HL-60/S4 treated with retinoic acid at 250 ng/mL for 4 days and 3 days (cell line): ENCODE results near the gene IL27RA.

ENCODE experiments used
- in situ Hi-C: fragments of 300-500 bp; cut with MboI; formaldehyde crosslinking; loops from 2 replicates; pipeline ENCODE4 v1.7.0; 2022; ENCODE audit warnings: low sequenced_read_pairs

Gene IL27RA

DNA sequence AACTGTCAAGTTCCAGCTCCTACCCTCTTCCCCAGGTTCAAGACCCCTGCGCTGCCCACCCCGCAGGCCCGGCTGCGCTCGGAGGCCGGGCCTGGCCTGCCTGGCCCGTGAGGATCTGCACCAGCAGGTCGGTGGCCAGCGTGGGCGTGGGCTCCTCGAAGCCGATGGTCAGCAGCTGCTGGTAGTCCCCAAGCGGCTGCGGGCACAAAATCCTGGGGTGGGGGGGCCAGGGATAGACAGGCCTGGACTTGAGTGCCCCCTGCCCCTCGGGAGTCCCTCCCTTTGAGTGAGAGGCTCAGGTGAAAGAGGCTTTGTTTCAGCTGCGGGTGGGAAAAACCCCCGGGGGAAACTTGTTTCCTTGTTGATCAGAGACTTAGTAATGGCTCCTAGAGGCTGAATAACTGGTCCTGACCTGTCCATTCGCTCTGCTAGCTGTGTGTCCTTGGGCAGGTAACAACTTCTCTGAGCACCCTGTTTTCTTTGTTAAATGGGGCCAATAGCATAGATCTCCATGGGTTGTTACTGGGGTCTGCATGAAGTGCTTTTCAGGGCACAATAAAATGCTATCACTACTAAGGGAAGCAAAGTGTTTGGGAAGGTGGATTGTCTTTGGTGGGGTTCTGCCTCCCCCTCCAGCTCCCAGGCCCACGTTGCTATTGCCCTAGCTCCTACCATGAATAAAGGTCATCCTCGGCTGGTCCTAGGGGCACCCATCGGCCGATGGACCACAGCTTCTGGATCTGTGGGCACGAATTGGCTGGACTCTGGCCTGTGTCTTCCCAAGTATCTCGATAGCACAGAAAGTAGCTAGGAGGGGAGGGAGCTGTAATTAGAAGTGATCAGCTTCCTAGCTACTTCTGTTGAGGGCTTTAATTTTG is 50.5 kb downstream of the IL27RA start:
- in situ Hi-C loops: no loop called here

DNA sequence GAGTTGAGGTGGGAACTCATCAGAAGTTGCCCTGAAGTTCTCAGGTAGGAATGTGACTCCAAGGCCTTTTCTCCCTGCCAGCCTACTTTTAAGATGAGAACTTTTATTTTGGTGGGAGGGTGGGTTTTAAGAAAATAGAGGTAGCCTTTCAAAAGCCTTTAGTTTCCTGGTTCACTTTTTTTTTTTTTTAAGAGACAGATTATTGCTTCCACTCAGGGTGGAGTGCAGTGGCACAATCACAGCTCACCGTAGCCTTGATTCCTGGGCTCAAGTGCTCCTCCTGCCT is 51.1 kb downstream of the IL27RA start:
- in situ Hi-C loops: no loop called here

DNA sequence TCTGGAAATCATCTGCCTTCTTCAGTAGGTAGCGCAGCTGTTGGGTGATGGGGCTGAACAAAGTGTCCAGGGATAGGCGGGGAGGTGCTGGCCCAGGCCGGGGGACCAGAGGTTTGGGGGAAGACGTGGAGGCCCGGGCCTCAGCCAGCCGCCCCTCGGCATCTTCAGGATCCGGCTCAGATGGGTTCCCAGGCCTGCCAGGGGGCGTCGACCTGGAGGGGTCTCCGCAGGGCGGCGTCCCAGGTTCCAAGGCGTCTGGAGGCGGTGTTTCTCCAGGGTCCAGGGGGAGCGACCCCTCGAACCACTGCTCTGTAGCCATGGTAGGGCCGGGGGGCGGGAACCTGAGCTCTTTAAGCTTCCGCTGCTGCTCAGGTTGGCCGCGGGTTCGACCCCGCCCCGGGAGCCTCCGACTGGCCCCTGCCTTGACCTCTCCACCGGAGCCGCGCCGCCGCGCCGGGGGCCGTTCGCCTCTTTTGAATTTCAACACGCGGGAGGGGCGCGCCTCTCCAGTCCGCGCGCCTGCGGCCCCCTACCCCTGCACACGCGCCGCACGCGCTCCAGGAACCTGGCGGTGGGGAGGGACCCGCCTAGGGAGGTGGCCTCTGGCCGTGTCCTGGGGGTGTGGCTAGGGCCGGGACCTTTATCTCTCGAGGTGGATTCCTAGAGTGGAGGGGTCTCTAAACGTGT is 53.9 kb downstream of the IL27RA start, which contains the start of gene C19orf67:
Gene C19orf67 (minus strand): TSS at position 475 of the 687 bp plus-strand sequence. CDS start 156 bp downstream, at position 319.
- in situ Hi-C loops: no loop called here

DNA sequence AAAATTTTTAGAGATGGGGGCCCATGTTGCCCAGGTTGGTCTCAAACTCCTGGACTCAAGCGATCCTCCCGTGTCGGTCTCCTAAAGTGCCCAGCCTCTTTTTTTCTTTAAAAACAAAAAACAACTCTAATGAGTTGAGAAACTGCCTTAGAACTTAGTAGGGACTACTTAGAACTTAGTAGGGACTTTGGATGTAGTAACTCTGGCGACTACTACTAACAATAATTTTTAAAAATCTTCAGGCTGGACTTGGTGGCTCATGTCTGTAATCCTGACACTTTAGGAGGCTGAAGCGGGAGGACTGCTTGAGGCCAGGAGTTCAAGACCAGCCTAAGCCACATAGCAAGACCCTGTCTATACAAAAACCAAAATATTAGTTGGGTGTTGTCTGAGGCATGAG is 54.5 kb downstream of the IL27RA start:
- in situ Hi-C loops: no loop called here

DNA sequence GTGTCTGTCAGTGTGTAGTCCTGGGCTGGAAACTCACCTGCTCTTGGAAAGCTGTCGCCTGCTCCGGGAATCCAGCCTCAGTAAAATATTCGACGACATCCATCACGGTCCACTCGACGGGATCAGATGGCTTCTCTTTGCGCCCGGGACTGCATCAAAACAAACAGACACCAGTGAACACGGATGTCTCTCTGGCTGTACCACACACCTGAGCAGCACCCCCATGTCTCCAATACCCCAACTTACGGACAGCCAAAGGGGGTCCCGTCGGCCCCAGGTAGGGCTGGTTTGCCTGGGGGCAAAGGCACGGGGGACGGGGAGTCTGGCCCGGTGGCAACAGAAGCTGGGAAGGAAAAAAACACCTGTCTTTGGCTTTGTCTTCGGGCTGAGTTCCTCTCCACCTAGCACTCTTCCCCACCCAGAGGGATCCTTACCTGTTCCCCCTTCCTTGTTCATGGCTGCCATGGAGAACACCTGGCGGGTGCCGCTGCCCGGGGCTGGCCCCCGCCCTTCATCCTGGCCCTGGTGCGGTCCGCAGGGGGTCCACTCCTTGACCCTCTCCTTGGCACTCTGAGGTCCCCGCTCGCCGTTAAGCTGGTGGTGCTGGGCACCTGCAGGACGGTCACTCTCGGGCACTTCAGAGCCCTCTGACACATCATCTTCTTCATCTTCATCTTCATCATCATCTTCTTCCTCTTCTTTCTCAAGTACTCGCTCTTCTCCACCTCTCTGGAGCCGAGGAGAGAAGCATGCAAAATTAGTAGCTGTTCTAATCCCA is 57.3 kb downstream of the IL27RA start:
- in situ Hi-C loops: no loop called here

DNA sequence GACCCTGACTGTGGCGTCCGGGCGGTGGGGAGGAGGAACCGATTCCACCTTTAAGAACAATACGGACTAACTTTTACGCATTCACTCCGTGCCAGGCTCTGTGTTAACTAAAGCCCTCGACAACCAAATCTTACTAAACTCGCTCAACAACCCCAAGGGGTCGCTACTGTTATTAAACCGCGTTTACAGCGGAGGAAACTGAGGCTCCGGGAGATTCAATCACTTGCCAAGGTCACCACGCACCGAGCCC is 57.8 kb downstream of the IL27RA start:
- in situ Hi-C loops: no loop called here

DNA sequence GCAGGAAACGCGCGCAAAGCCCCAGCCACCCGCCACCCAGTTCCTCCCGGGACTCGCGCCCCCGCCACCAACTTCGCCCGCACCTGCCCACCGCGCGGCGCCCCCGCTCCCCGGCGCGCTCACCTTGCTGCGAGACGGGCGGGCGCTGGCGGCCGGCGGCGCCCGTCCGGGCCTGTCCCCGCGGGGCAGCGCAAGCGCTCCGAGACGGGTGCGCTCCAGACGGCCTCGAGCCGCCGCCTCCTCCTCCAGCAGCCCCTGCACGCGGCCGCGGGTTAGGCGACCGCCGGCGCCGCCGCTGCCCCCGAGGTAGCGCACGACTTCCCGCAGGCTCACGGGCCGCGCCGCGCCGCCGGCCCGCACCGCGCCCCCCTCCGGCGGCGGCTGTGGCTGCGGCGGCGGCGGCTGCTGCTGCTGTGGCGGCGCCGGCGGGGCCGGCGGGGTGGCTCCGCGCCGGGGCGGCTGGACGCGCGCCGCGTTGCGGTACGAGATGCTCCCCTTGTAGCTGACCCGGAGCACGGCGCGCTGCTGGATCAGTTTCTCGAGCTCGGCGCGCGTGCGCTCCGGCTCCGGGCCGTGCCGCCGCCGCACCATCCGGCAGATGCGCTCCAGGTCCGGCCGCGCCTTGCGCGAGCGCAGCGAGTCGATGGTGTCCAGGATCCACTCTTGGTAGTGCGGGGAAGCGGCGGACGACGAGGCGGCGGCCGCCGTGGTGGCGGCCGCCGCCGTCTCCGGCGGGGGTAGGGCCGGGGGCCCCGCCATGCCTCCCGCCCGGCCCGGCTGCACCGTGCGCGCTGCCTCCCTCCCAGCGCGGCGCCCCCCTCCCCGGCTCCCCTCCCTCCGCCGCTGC is 58.3 kb downstream of the IL27RA start:
- in situ Hi-C loops: no loop called here

DNA sequence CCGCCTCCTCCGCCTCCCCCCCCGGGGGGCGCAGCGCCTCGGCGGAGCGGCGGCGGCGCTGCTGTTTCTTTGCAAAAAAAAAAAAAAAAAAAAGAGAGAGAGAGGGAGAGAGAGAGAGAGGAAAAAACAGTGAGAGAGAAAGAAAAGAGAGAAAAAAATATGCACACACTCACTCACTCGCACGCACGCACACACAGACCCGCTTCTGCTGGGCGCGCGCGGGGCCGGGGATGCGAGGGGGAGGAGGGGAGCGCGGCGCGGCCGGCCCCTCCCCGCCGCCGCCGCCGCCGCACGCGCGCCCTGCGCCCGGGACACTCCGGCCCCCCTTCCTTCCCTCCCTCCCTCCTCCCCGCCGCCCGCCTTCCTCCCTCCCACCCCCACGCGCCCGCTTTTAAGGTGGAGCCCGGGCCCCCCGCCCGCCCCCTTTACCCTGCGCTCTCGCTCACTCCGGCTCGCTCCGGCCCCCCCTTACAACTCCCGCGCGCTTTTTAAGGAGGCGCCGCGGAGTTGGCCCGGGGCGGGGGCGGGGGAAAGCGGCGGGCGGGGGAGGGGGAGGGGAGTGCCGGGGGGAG is 59.0 kb downstream of the IL27RA start, which contains the start of gene SAMD1:
Gene SAMD1 (minus strand): TSS at position 243 of the 572 bp plus-strand sequence.
- in situ Hi-C loops: no loop called here

DNA sequence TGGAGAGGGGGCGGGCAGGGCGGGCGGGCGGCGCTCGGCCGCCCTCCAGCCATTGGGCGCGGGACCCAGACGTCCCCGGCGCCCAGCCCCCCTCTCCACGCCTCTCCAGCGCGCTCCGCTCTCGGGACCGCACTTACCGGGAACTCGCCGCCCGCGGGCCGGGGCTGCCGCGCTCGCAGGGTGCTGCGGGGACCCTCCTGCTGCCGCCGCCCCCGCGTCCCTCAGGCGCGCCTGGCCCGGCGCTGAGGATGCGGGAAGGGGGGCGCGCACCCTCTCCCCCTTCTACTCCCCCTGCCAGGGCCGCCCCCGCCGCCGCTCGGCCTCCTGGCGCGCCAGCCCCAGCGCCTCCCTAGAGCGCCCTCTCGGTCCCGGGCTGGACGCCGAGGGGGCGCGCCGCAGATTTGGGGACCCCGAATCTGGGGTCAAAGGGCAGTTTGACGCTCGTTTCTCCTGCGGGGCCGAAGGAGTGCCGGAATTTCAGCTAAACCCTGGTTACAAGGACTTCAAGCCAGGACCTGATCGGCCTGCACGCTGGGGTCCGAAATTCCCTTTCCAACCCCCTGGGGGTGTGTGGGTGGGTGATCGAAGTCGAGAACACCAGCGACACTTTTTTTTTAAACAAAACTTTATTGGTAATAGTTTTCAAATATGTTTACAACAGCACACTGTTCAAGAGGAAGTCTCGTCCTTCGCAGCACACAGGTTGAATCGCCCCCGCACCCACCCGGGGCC is 59.7 kb downstream of the IL27RA start:
- in situ Hi-C loops: no loop called here

DNA sequence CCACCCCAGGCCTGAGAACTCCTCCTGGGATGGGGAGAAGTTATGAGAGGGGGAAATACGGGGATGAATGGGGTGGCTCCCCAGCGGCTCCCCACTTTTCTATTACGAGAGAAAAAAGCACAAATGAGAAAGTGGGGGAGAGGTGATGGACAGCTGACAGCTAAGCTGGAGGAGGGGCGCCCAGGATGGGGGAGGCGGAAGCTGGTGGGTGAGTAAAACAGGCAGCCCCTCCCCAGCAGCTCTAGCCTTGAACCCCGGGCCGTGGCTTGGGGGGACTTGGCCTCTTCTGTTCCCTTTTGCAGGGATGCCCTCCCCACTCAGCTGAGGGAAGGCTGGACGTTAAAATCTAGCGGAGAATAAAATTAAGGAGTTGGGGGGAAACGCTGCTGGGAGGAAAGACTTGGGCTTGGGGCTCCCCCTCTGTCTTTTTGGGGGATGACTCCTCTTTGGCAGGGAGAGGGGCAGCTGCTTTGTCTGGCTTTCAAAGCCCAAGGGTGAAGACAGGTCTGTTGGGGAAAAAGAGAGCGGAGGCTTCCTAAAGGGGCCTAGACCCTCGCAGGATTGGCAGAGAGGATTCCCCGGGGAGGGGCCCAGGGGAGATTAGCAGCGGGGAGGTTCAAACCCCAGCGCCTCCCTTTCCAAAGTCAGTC is 60.4 kb downstream of the IL27RA start:
- in situ Hi-C loops: no loop called here

DNA sequence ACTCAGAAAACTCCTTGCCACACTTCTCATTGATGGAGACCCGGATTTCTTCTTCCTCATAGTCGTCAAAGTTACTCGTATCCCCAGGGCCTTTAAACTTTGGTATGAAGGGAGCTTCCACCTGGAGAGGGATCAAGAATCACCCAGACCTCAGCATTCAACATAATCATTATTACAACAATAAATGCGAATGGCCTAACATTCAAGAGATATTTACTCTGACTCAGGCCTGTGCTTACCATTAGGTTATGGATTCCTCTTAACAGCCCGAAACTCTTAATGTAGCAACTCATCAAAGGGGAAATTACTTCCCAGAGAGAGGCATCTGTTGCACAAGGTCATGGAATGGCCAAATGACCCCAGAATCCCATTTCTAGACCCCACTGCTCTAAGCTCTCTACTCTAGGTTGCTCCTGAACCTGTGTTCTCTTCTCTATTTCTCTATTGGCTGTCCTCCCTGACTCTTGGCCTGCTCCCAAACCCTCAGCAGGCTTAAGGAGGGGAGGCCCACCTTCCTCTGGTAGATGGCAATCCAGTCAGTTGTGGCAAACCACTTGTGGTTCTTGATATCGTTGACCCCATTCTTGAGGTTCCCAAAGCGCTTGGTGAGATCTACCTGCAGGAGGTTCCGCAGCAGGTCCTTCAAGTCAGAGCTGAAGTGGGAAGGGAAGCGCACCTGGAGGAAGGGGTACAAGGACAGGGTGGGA is 61.7 kb downstream of the IL27RA start:
- in situ Hi-C loops: no loop called here

DNA sequence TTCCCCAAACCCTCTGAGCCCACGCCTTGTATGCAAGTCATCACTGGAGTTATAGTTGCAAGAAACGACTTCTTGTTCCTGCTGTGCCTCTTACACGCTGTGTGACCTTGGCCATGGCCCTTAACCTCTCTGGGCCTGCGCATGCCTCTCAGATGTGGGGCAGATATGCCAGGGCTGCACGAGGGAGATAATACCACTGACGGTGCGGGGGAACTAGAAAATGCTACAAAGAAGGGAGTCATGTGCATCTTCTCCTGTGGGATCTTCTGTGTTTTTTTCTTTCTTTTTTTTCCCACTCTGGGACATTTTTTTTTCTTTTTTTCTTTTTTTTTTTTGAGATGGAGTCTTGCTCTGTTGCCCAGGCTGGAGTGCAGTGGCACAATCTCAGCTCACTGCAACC is 63.3 kb downstream of the IL27RA start:
- in situ Hi-C loops: no loop called here

DNA sequence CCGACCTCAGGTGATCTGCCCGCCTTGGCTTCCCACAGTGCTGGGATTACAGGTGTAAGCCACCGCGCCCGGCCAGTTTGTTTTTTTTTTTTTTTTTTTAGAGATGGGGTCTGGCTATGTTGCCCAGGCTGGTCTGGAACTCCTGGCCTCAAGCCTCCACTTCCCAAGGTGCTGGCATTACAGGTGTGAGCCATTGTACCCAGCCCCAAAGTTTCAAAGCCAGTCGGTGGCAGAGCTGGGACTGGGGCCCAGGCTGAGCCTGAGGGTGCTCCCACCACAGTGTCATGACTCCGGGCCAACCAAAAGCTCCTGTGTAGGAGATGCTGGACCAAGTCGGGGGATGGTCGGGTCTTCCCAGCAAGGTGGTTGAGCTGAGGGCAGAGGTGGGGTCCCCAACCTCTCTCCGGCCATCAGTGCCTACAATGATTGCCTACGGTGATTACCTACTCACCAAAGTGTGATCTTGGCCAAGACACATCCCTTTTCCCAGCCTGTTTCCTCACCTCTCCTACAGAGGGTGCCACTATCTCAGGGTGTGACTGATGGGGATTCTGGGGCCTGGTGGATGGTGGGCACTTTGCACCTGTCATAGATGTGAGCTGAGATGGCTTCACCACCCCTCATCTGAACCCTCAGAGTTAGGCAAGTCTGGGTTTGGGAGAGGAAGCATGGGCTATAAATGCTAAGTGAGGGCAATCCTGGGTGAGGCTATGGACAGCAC is 64.9 kb downstream of the IL27RA start:
- in situ Hi-C loops: no loop called here

DNA sequence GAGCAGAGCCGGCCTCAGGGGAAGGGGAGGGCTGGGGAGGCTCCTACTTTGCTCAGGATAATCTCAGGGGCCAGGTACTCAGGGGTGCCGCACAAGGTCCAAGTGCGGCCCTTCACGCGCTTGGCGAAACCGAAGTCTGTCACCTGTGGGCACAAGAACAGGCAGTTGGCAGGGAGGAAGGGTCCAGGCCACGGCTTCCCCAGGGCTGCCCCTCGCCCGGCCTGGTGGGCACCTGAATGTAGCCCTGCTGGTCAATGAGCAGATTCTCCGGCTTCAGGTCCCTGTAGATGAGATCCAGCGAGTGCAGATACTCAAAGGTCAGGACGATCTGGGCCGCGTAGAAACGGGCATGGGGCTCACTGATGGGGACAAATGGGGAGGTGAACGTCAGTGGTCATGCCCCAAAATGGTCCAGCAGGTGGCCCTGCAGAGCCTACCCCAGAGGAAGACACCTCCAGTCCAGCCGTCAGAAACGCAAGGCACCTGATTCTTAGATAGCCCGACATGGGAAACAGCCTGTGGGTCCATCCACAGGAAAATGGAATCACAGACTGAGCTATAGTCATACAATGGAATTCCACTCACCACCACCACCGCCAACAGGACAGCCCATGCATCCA is 66.1 kb downstream of the IL27RA start:
- in situ Hi-C loops: no loop called here

DNA sequence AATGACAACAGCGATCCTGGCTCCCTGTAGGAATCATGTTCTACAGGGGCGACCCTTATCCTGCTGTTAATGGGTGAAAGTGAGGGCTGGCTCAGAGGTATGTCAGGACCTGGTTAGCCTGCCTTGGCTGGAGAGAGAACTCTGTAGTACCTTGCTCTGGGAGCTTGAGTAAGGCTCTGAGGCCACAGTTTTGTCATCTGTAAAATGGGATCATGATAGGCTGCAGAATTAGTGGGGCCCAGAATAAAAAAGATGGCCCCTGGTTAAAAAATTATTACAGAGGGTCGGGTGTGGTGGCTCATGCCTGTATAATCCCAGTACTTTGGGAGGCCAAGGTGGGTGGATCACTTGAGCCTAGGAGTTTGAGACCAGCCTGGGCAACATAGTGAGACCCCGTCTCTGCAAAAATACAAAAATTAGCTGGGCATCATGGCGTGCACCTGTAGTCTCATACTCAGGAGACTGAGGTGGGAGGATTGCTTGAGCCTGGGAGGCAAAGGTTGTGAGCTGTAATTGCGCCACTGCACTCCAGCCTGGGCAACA is 69.5 kb downstream of the IL27RA start:
- in situ Hi-C loops: no loop called here

DNA sequence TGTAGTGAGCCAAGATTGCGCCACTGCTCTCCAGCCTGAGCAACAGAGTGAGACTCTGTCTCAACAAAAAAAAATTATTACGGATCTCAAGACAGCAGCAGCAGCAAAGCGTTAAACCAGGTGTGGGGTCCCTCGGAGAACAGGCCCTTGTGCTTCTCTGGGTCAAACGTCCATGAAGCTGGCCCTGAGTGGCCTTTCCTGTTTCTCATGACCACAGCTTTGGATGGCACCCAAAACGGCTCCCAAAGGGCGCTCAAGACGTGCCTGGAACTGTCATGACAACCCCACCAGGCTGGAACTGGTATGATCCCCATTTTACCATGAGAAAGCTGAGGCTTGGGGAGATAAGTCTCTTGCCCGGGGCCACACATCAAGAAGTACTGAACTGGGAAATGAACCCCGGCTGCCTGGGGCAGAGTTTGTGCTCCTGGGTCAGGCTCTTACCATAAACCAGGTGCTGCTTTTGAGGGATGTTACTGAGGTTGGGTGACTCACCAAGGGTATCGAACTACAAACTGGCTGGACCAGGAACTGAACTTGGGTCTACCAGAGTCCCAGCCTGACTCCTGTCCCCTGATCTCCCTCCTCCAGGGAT is 70.6 kb downstream of the IL27RA start:
- in situ Hi-C loops: no loop called here

DNA sequence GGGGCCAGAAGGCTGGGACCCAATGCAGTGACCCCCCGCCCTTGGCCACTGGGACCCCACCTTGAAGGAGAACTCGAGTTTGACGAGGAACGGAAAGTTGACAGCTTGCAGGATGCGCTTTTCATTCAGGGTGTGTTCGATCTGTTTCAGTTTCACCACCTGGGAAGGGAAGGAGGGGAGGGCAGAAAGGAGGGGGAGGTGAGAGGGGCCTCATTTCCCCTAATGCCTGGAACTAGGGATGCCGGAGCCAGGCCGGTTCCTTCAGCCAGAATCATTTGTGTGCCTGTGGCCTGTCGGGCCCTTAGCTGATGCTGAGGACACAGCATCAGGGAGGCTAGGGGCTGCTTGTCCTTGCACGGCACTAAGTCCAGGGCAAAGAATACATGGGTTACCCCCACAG is 71.2 kb downstream of the IL27RA start:
- in situ Hi-C loops: no loop called here
